Body of pancreas (tissue), 4 donors: ENCODE measurements around the gene PRDM16. TPM values are rescaled to one million over a fixed set of nuclear protein-coding genes. Genes with fewer than 3 reads are reported as not detected.

Experiments
- ATAC-seq: fragments of 150-250 bp; one replicate; pipeline ENCODE4 v1.9.1; 2016
- DNase-seq, 4 donors: peaks; one replicate each; pipeline ENCODE4 v3.0.0-alpha.2; 2019
- H3K27ac ChIP-seq, 4 donors: fragments of 200-600 bp; sonication (generic); 1 replicate in 3 of 4; 2 replicates in 1 of 4; pipeline versions ENCODE4 v1.5.1 to v1.6.1; 2016 to 2019; ENCODE audit warnings: mild to moderate bottlenecking in 1 of 4, mixed read lengths in 1 of 4, moderate library complexity in 1 of 4
- H3K27me3 ChIP-seq, 2 donors: fragments of 200-600 bp; sonication (generic); one replicate each; pipeline ENCODE4 v1.6.0; 2016; ENCODE audit warnings: mild to moderate bottlenecking in 1 of 2
- H3K36me3 ChIP-seq, 2 donors: fragments of 200-600 bp; sonication (generic); replicated peaks in 1 of 2; 2 replicates each; pipeline ENCODE4 v1.5.1; 2016; ENCODE audit warnings: low read depth in 2 of 2; ENCODE audit not compliant: insufficient read depth in 1 of 2
- H3K4me1 ChIP-seq: fragments of 200-600 bp; sonication (generic); one replicate; pipeline ENCODE4 v1.6.0; 2016
- H3K4me3 ChIP-seq, 2 donors: fragments of 200-600 bp; sonication (generic); 1 replicate in 1 of 2; 2 replicates in 1 of 2; pipeline ENCODE4 v1.5.1; 2016 to 2019
- H3K9me3 ChIP-seq, 3 donors: fragments of 200-600 bp; sonication (generic); 1 replicate in 2 of 3; 2 replicates in 1 of 3; pipeline ENCODE4 v1.5.1; 2016
- CTCF ChIP-seq, 7 experiments: fragments of 450-650 bp in 4 of 7; fragments of 200-600 bp in 3 of 7; sonication (generic) in 3 of 7; IDR thresholded peaks; one replicate each; pipeline ENCODE4 v1.5.1; 2016 to 2019; ENCODE audit warnings: antibody characterized with exemption in 7 of 7
- POLR2A ChIP-seq, 3 donors: fragments of 450-650 bp; IDR thresholded peaks; one replicate each; pipeline ENCODE4 v1.6.1; 2016; ENCODE audit warnings: antibody characterized with exemption in 3 of 3, mild to moderate bottlenecking in 2 of 3
- WGBS, 2 donors: methylation state at CpG; one replicate each; pipeline ENCODE4 v1.1.5; 2017; 5-methylcytosine and 5-hydroxymethylcytosine counted together
- intact Hi-C: fragments of 100-400 bp; cut with DNase I; formaldehyde crosslinking; loops from one replicate; pipeline ENCODE4 v1.15.1; 2023
- total RNA-seq, 2 donors: library from RNA; depleted of rRNA; stranded (reverse); fragments of >200 nt; gene quantifications; one replicate each; pipeline ENCODE4 v1.1.0, GENCODE V29; 2016

The PRDM16 gene
- total RNA-seq, 2 donors from 2014 or later = 15.2 to 16.6 TPM

- DNase-seq = no peak
- ATAC-seq = no peak
- H3K4me3 ChIP-seq = no peak overlapping the region
- H3K36me3 ChIP-seq = peaks cover 0 to 2% of the 10 kb centered on the region in 2 donors
- no peaks in the 10 kb centered on the region for H3K9me3 ChIP-seq
- 81 to 94% methylated on average over 6 to 16 of the region's 19 CpGs for WGBS, 2 donors
- no peaks in the 10 kb centered on the region for H3K4me1 ChIP-seq
- intact Hi-C loops = loop anchor here (5.0 kb wide), 1 partner anchor 418 kb away; no protein-coding TSS in a partner anchor
- TF ChIP-seq CTCF (IDR thresholded peaks at IDR 0.05) (no peak), POLR2A (IDR thresholded peaks at IDR 0.05) (no peak)
- H3K27me3 ChIP-seq = no peaks in the 10 kb centered on the region
- no peak overlapping the region for H3K27ac ChIP-seq
Measured at GRCh38 chr1:3430406-3430805, 361.4 kb downstream of the PRDM16 start.

- Histone ChIP-seq H3K4me3 (no peak overlapping the region), H3K9me3 (no peaks in the 10 kb centered on the region), H3K27me3 (no peaks in the 10 kb centered on the region), H3K27ac (no peak overlapping the region), H3K4me1 (no peaks in the 10 kb centered on the region), H3K36me3 (peaks cover 0 to 2% of the 10 kb centered on the region in 2 donors)
- ATAC-seq (no peak), DNase-seq (no peak)
- TF ChIP-seq POLR2A (IDR thresholded peaks at IDR 0.05) (no peak), CTCF (IDR thresholded peaks at IDR 0.05) (no peak)
- intact Hi-C loops = loop anchor here (5.0 kb wide), 1 partner anchor 419 kb away; no protein-coding TSS in a partner anchor
- 85 to 88% methylated on average over 15 to 21 of the region's 22 CpGs for WGBS, 2 donors
Measured at GRCh38 chr1:3430820-3431219, 361.8 kb downstream of the PRDM16 start.

- no peak overlapping the region for H3K27ac ChIP-seq
- WGBS, 2 donors = 68% methylated on average over 8 of the region's 12 CpGs; no CpG with 5 or more reads in 1 of the 2 donors
- intact Hi-C loops = loop anchor here (5.0 kb wide), 1 partner anchor 419 kb away; no protein-coding TSS in a partner anchor
- no peaks in the 10 kb centered on the region for H3K9me3 ChIP-seq
- H3K4me3 ChIP-seq = no peak overlapping the region
- peaks cover 0 to 2% of the 10 kb centered on the region in 2 donors for H3K36me3 ChIP-seq
- no peak for TF ChIP-seq CTCF (IDR thresholded peaks at IDR 0.05)
- no peak for TF ChIP-seq POLR2A (IDR thresholded peaks at IDR 0.05)
- no peak for DNase-seq
- H3K27me3 ChIP-seq = no peaks in the 10 kb centered on the region
- no peaks in the 10 kb centered on the region for H3K4me1 ChIP-seq
- ATAC-seq = no peak
Measured at GRCh38 chr1:3431266-3431665, 362.3 kb downstream of the PRDM16 start.

GRCh38 chr1:3431686-3432085, 362.7 kb downstream of the PRDM16 start:
- Histone ChIP-seq H3K27me3 (no peaks in the 10 kb centered on the region), H3K4me3 (no peak overlapping the region), H3K36me3 (peaks cover 0 to 2% of the 10 kb centered on the region in 2 donors), H3K9me3 (no peaks in the 10 kb centered on the region), H3K27ac (no peak overlapping the region), H3K4me1 (no peaks in the 10 kb centered on the region)
- no peak for TF ChIP-seq CTCF (IDR thresholded peaks at IDR 0.05)
- TF ChIP-seq POLR2A (IDR thresholded peaks at IDR 0.05) = no peak
- 85 to 87% methylated on average over 11 to 16 of the region's 17 CpGs for WGBS, 2 donors
- DNase-seq = no peak
- no peak for ATAC-seq
- intact Hi-C loops = loop anchor here (5.0 kb wide), 1 partner anchor 419 kb away; no protein-coding TSS in a partner anchor

- intact Hi-C loops = loop anchor here (5.0 kb wide), 1 partner anchor 420 kb away; no protein-coding TSS in a partner anchor
- no peaks in the 10 kb centered on the region for H3K36me3 ChIP-seq
Measured at GRCh38 chr1:3432306-3432705, 363.3 kb downstream of the PRDM16 start.

More at GRCh38 chr1:3432306-3432705, 363.3 kb downstream of the PRDM16 start:
- Histone ChIP-seq H3K4me1 (no peaks in the 10 kb centered on the region), H3K4me3 (no peak overlapping the region), H3K27me3 (no peaks in the 10 kb centered on the region), H3K27ac (no peak overlapping the region), H3K9me3 (no peaks in the 10 kb centered on the region)
- no peak for TF ChIP-seq POLR2A (IDR thresholded peaks at IDR 0.05)
- no peak for TF ChIP-seq CTCF (IDR thresholded peaks at IDR 0.05)
- DNase-seq (no peak), ATAC-seq (no peak)
- 87% methylated on average over 8 to 15 of the region's 15 CpGs for WGBS, 2 donors
